Bronchial epithelial cell (primary cell): Measurements from ENCODE around the gene TM4SF4. TPM values are rescaled to one million over a fixed set of nuclear protein-coding genes. Genes with fewer than 3 reads are reported as not detected.

ENCODE experiments used
- DNase-seq: peaks from one replicate; pipeline ENCODE4 v3.0.0-alpha.2; 2010; ENCODE audit warnings: low read depth
- FAIRE-seq: peaks from 2 replicates; lab custom pipeline; 2011; peaks lifted over from hg19 to GRCh38; lab: Jason Lieb, UNC
- H3K27me3 ChIP-seq: 2 replicates; pipeline ENCODE4 v1.5.1; 2011; ENCODE audit warnings: low read length; ENCODE audit not compliant: control insufficient read depth, insufficient read depth
- H3K36me3 ChIP-seq: 2 replicates; pipeline ENCODE4 v1.5.1; 2011; ENCODE audit warnings: low read length; ENCODE audit not compliant: control insufficient read depth, insufficient read depth
- H3K4me3 ChIP-seq: 2 replicates; pipeline ENCODE4 v1.5.1; 2011; ENCODE audit warnings: mild to moderate bottlenecking, low read depth, low read length, control low read depth
- CTCF ChIP-seq: IDR thresholded peaks from 2 replicates; pipeline ENCODE4 v1.5.1; 2011; ENCODE audit warnings: mild to moderate bottlenecking, moderate library complexity, low read length, control low read depth, inconsistent platforms; ENCODE audit not compliant: insufficient read depth, severe bottlenecking
- total RNA-seq: library from RNA; depleted of rRNA; stranded (reverse); fragments of >200 nt; gene quantifications from 2 replicates; pipeline ENCODE4 v1.2.1, GENCODE V29; 2014

Gene TM4SF4
- total RNA-seq, 1 donor from 2014 or later = not detected

GRCh38 chr3:149479621-149480325 is 5.3 kb downstream of the TM4SF4 start:
- DNase-seq (no peak), FAIRE-seq (no peak)
- H3K27me3 ChIP-seq = no peaks in the 10 kb centered on the region
- no peaks in the 10 kb centered on the region for H3K36me3 ChIP-seq
- no peak for TF ChIP-seq CTCF
- H3K4me3 ChIP-seq = no peak overlapping the region

- FAIRE-seq (no peak), DNase-seq (peak; percentile 76)
- H3K27me3 ChIP-seq = no peaks in the 10 kb centered on the region
- H3K36me3 ChIP-seq = no peaks in the 10 kb centered on the region
- H3K4me3 ChIP-seq = no peak overlapping the region
- TF ChIP-seq CTCF = peak; percentile 92
These were observed 6.0 kb downstream of the TM4SF4 start for GRCh38 chr3:149480326-149481017.

GRCh38 chr3:149481056-149481455 is 6.6 kb downstream of the TM4SF4 start:
- no peak for TF ChIP-seq CTCF
- Histone ChIP-seq H3K4me3 (no peak overlapping the region), H3K36me3 (no peaks in the 10 kb centered on the region), H3K27me3 (no peaks in the 10 kb centered on the region)
- FAIRE-seq = no peak
- no peak for DNase-seq

GRCh38 chr3:149481491-149481890 is 7.0 kb downstream of the TM4SF4 start:
- Histone ChIP-seq H3K36me3 (no peaks in the 10 kb centered on the region), H3K27me3 (no peaks in the 10 kb centered on the region), H3K4me3 (no peak overlapping the region)
- no peak for TF ChIP-seq CTCF
- no peak for FAIRE-seq
- no peak for DNase-seq

- no peak for TF ChIP-seq CTCF
- Histone ChIP-seq H3K27me3 (peaks cover under 1% of the 10 kb centered on the region), H3K36me3 (no peaks in the 10 kb centered on the region), H3K4me3 (no peak overlapping the region)
- no peak for DNase-seq
- no peak for FAIRE-seq
These were observed 12.2 kb downstream of the TM4SF4 start for GRCh38 chr3:149486726-149487125.
